Measurements from ENCODE around the gene ADAMTS20.

GRCh38 chr12:43312991-43313505 is 239.0 kb downstream of the ADAMTS20 start:
- TF ChIP-seq EZH2 (IDR thresholded peaks at IDR 0.05; ENCODE audit: insufficient read depth, poor library complexity, severe bottlenecking) (no peak), EZH2phosphoT487 (IDR thresholded peaks at IDR 0.05; ENCODE audit: insufficient read depth, low read depth) (no peak)

Measured in GM23248 (cell line).